Endometrial microvascular endothelial cells (primary cell): ENCODE results near the gene LEPROT. TPM values are rescaled to one million over a fixed set of nuclear protein-coding genes. Genes with fewer than 3 reads are reported as not detected.
"Not testable (repeated sequence)": the region's sequence is repeated elsewhere in the genome, so short reads cannot be mapped to it uniquely, and the experiment has no call there.

Source experiments
- in situ Hi-C: cut with HindIII; loops from 2 replicates; pipeline ENCODE4 v1.10.0; 2017; ENCODE audit warnings: low sequenced_read_pairs, low pct_unique_long_range_greater_than_20kb; ENCODE audit errors: inconsistent ontology term
- total RNA-seq: library from RNA; depleted of rRNA; stranded (reverse); fragments of >200 nt; gene quantifications from one replicate; pipeline ENCODE4 v1.2.3, GENCODE V29; 2015; ENCODE audit errors: inconsistent ontology term

LEPROT gene
- total RNA-seq, 1 donor from 2014 or later = 58.3 TPM

DNA sequence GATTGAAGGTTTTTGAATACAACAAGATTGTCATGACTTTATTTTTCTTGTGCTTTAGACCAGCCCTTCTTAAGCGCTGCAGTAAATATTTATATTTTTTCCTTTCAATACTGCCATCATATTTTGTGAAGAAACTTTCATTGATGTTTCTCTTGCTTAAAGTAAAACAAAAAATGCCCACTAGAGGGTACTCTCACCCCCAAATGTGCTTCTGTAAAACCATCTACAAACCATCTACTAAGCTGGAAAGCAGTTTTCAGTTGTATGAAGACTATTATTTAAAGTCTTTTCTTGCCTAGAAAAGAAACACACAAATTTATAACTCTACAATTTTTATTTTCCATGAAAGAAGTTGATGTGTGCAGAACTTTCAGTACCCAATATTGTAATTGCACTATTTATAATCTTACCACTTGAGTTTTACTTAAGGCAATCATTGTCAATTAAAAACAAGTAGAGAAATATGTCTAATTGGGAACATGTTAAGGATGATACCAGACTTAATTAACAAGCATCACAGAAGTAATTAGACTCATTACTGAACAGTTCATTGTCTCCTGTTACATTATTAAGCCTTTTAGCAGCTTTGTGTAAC is 10.7 kb downstream of the LEPROT start:
- in situ Hi-C loops = no loop called here

DNA sequence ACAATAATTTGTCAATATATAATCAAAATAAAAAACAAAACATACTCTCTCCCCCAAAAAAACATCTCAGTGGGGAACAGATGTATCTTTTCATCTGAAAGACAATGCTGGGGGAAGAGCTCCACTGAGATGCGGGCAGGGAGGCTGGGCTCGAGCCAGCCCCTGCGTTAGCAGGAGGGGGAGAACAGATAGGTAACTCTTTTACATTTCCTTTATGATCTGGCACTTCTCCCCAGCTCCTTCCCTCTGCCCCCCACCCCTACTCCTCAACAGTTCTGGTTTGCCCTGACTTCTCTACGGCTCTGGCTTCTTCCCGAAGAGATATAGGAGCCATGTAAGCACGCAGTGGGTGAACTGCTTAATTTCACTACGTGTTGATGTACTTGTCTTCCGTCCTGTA is 12.4 kb downstream of the LEPROT start:
- in situ Hi-C loops = no loop called here

DNA sequence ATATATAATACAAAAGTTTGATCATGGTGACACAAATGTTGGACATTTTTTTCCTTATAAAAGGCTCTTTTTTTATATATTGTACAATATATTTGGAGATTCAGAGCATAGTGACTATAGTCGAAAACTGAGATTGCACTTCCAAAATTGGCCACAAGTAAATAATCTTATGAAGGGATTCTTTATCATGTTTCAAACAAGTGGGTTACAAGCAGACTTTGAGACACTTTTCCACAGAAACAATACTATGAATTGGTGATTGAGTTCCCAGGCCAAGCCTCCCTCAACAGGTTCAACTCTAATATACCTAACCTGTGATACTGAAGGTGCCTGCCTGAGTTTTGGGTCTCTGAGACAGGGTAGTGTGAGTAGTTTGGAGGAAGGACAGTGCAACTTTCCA is 13.8 kb downstream of the LEPROT start:
- in situ Hi-C loops = no loop called here

DNA sequence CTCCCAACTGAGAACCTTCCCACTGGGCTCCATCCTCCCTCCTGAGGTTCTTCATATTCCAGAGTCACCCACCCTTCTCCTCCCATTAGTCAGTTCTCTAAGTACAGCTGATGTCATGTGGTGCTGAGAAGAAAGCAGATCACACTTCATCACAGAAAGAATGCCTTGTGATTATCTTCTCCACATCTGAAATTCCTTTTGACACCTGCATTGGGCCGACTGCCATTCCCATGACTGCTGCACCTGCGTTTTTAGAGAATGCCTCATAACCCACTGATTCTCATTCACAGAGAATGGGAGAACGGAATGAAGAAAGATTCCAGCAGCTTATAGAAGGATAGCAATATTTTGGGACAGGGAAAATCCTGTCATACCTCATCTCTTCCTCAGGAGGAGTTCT is 14.3 kb downstream of the LEPROT start:
- in situ Hi-C loops = no loop called here

DNA sequence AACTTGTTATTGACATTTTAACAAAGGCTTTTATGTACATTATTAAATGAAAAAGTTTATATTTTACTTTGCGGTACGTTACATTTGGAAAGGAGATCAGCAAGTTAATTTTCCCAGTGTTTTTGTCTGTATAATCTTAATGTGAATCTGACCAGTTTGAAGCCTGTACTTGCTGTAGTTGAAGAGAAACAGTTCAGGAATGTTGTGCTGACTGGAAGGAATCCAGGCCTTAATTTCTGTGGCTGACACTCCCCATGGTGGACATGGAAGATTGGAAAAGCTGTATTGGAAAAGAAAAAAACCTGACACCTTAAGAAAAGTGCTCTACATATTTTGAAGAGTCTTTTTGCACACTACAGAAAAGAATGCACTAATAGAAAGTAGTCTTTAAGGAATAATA is 15.5 kb downstream of the LEPROT start:
- in situ Hi-C loops = no loop called here

DNA sequence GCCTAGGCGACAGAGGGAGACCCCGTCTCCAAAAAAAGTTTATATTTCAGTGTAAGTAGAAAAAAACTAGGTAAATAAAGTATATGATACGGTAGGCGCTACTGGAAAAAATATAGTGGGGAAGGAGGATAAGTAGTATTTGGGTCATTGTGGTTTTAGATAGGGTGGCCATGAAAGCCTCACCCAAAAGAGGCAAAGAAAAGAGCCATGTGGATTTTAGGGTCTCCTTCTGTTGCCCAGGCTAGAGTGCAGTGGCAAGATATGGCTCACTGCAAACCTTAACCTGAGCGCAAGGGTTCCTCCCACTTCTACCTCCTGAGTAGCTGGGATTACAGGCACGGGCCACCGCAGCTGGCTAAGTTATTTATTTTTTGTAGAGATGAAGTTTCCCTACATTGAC is 17.1 kb downstream of the LEPROT start:
- in situ Hi-C loops = no loop called here

DNA sequence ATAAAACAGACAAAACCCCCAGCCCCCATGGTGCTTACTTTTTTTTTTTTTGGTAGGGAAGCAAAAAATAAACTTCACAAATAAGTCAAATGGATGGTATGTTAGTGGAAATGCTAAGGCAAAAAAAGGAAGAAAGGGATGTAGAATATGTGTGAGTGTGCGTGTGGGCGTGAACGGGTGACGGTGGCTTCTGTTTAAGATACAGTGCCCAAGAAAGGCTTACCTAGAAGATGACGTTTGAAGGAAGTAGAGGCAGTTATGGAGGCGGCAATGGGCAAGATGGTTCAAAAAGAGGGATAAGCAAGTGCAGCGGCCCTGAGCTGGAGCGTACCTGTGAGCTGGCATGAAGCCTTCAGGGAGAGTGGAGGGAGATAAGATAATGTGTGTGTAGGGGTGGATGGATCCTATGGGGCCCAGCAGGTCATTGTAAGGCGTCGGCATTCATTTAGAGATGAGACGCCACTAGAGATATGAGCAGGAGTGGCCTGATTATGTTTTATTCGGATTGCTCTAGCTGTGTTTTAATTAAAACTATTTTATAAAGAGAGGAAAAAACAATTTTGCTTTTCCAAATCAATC is 19.9 kb downstream of the LEPROT start:
- in situ Hi-C loops = no loop called here

DNA sequence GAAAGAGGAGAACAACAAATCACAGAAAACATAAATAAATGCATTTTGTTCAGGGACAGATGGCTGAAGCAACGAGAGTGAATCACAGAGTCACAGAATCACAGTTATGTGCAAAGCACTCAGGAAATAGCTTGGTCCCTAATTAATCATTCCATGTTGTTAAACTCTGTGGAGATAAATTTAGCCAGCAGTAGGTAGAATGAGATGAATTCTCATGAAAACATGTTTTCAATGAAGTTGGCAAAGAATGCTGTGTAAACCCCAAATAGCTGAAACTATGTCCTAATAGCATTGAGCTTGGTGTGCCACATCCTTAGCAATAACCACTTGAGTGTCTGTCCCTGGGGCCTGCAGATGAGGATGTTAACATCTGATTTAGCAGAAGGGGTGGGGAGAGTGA is 20.4 kb downstream of the LEPROT start:
- in situ Hi-C loops = no loop called here

DNA sequence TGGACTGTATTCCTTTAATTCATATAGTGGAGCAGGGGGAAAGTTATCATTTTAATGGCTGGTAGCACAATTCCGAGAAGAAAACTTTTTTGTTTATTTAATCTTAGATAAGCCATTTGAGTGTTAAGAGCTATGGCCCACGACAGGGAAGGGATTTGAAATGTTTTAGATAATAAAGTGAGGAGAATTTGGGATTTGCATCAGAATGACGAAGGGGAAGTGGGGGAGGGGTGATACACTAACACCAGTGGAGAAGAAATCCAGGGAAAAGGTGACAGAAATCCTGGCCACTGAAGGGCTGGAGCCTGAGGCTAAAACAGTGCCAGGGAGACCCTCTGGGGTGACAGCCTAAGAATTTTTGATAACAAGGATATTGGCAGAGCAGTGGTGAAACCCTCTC is 21.0 kb downstream of the LEPROT start:
- in situ Hi-C loops = no loop called here

DNA sequence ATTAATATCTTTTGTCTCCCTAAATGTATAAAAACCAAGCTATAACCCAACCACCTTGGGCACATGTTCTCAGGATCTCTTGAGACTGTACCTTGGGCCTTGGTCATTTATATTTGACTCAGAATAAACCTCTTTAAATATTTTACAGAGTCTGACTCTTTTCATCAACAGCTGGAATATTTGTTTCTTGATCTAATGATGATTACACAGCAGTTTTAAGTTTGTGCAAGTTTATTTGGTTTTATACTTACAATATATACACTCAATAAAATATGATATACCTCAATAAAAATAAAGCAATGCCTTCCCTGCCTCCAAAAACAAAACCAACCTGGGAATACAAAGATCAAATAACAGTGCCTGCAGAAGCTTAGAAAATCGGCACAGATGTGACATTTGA is 22.0 kb downstream of the LEPROT start:
- in situ Hi-C loops = no loop called here

DNA sequence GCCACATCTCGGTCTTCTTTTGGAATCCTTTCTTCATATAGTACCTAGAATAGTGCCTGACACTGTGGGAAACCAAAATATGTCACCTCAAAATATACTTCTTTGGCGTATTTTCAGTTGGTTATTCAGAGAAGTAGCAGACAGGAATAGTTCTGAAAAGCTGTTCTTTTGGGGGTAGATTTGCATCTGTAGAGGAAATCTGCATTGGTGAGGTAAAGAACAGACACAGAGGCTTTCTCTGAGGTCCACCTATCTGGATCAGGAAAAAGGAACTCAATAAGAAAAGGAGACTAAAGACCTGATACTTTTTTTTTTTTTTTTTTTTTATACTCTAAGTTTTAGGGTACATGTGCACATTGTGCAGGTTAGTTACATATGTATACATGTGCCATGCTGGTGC is 23.2 kb downstream of the LEPROT start:
- in situ Hi-C loops = no loop called here

DNA sequence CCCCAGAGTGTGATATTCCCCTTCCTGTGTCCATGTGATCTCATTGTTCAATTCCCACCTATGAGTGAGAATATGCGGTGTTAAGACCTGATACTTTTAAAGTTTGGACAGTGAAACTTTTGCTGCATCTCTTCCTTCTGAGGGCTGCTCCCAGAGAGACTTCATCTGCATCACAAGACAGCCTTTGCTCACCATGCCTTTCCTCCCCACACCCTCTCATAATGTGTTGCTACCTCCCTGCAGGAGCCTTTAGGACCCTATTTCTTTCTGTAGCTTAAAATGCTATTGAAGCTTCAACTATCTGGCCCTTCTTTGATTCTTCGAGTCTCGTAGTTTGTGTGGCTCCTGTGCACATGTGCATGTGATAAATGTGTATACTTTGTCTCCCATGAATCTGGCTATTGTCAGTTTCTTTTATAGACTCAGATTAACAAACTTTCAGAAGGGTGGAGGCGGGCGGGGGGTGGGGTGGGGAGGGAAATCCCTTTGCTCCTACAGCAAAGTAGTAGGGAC is 23.7 kb downstream of the LEPROT start:
- in situ Hi-C loops = no loop called here

DNA sequence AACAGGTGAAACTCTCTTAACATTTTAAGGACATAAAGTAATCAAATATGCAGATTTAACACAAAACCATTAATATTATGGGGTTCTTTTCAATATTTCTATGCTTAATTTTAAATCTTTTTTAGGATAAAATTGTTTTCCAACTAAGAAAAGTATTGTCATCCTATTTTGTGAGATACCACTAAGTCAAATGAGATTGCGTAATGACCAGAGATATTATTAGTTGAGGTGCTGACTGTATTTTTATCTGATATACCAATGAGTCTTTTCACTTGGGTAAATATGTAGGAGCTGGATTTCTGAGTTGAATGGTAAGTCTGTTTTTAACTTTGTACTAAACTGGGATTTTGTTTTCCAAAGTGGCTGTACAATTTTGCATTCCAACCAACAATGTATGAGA is 25.4 kb downstream of the LEPROT start:
- in situ Hi-C loops = no loop called here

DNA sequence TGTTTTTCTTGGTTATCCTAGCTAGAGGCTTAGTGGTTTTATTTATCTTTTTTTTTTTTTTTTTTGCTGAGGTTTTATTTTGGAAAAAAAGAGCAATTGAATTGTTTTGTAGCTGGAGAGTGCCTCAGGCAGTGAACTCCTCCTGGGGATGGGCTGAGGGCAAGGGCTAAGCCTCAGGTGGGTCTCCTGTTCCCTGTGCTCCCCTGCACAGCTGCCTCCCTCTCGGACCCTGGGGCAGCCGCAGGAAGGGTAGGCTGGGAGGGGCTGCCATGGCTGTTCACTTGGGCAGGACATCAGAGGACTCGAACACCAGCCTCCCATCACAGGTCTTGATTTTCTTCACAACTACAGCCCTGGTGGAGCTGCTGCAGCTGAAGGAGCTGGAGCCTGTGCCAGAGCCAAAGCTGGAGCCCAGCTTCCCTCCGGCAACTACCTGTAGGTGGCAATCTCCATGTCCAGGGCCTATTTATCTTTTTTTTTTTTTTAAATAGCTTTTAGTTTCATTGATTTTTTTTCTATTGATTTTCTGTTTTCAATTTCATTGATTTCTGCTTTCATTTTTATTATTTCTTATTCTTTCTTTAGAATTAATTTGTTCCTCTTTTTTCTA is 28.9 kb downstream of the LEPROT start:
- in situ Hi-C loops = no loop called here

DNA sequence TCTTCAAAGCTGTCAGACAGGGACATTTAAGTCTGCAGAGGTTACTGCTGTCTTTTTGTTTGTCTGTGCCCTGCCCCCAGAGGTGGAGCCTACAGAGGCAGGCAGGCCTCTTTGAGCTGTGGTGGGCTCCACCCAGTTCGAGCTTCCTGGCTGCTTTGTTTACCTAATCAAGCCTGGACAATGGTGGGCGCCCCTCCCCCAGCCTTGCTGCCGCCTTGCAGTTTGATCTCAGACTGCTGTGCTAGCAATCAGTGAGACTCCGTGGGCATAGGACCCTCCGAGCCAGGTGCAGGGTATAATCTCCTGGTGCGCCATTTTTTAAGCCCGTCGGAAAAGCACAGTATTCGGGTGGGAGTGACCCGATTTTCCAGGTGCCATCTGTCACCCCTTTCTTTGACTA is 35.2 kb downstream of the LEPROT start:
- in situ Hi-C loops = not testable (repeated sequence)

DNA sequence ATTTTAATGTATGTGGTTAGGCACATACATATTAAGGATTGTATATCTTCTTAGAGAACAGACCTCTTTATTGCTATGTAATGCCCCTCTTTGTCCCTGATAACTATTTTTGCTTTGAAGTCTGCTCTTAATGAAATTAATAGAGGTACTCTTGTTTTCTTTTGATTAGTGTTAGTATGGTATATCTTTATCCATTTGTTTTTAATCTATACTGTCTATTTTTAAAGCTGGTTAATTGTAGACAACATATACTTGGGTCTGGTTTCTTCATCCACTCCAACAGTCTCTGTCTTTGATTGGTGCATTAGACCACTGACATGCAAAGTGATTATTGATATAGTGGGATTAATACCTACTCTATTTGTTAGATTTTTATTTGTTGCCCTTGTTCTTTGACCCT is 36.0 kb downstream of the LEPROT start:
- in situ Hi-C loops = no loop called here

DNA sequence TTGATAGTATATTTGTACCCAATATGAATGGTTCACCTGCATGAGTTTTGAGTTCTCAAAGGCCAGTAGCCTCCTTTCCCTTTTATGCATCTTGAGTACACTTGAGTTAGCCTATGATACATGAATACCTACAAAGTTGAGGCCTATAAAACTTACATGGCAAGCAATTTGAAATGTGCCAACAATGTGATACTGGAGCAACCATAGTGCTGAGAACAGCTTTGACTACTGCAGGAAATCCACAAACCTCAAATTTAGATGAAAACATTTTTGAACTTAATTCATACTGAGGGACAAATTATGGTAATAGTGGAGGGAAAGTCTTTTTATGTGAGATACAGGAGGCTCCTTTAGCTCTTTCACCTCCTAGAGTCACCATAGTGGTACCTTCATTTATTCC is 37.4 kb downstream of the LEPROT start:
- in situ Hi-C loops = no loop called here

DNA sequence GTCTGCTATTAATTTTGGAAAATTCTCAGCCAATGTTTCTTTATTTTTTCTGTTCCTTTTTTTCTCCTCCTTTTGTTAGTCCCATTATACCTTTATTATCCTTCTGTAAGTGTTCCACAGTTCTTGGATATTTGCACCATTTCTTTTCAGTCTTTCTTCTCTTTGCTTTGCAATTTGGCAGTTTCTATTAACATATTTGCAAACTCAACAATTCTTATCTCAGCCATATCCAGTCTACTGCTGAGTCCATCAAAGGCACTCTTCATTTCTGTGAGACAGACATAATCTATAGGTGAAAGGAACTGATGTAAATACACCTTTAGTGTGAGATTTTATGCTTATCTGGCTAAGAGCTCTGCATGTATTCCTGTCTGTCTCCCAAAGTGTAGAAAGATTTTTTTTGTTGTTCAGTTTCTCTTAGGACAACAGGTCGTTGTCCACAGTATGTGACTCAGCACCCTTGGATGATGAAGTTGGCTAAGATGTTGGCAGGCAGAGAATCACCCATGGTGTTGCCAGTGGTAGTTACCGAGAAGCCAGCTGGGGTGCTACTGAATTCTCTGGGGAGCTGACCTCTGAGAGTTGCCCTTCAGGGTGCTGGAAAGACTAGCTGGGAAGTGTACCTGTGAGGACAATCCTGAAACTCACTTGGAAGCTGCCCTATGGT is 38.4 kb downstream of the LEPROT start:
- in situ Hi-C loops = no loop called here

DNA sequence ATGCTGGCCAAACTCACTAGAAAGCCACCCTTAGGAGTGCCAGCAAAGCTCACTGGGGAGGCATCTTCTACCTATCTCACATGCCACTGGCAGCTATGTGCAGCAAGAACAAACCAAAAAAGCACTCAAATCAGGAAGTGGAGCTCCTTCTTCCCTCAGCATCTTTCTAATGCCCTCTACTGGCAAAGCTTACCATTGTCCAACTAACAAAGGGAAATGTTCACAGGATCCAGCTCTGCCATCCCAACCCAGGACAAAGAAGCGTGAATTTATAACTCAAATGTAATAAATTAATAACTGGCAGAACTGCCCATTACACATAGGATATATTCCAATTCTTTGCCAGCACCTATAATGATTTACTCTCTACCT is 38.9 kb downstream of the LEPROT start:
- in situ Hi-C loops = no loop called here

DNA sequence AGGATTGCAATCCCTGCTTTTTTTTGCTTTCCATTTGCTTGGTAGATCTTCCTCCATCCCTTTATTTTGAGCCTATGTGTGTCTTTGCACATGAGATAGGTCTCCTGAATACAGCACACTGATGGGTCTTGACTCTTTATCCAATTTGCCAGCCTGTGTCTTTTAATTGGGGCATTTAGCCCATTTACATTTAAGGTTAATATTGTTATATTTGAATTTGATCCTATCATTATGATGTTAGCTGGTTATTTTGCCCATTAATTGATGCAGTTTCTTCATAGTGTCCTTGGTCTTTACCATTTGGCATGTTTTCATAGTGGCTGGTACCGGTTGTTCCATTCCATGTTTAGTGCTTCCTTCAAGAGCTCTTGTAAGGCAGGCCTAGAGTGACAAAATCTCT is 45.4 kb downstream of the LEPROT start:
- in situ Hi-C loops = not testable (repeated sequence)
